ENCODE data around the gene LRMDA. TPM values are rescaled to one million over a fixed set of nuclear protein-coding genes. Genes with fewer than 3 reads are reported as not detected.

Gene LRMDA
- total RNA-seq, 1 donor from 2014 or later = not detected

GRCh38 chr10:75401569-75402485 lies 29.6 kb upstream of the LRMDA start, which contains the start of gene ZNF503:
Gene ZNF503 (minus strand): TSS chr10:75401764. CDS start chr10:75401419, 345 bp downstream.
- intact Hi-C loops (cut with micrococcal nuclease) = no loop called here

- intact Hi-C loops (cut with micrococcal nuclease) = no loop called here
These were observed 28.8 kb upstream of the LRMDA start for GRCh38 chr10:75402486-75403143.

GRCh38 chr10:75403144-75403938 lies 28.1 kb upstream of the LRMDA start:
- intact Hi-C loops (cut with micrococcal nuclease) = no loop called here

GRCh38 chr10:75403939-75404814 lies 27.2 kb upstream of the LRMDA start:
- intact Hi-C loops (cut with micrococcal nuclease) = no loop called here

GRCh38 chr10:75404815-75405597 lies 26.4 kb upstream of the LRMDA start:
- intact Hi-C loops (cut with micrococcal nuclease) = no loop called here

- intact Hi-C loops (cut with micrococcal nuclease) = no loop called here
These were observed 25.6 kb upstream of the LRMDA start for GRCh38 chr10:75405598-75406461.

- intact Hi-C loops (cut with micrococcal nuclease) = no loop called here
These were observed 24.8 kb upstream of the LRMDA start for GRCh38 chr10:75406462-75407223.

- intact Hi-C loops (cut with micrococcal nuclease) = no loop called here
These were observed 24.2 kb upstream of the LRMDA start for GRCh38 chr10:75407224-75407712.

GRCh38 chr10:75407713-75408508 lies 23.5 kb upstream of the LRMDA start:
- intact Hi-C loops (cut with micrococcal nuclease) = no loop called here

- intact Hi-C loops (cut with micrococcal nuclease) = no loop called here
These were observed 22.9 kb upstream of the LRMDA start for GRCh38 chr10:75408509-75408875.

GRCh38 chr10:75408911-75409885 lies 22.2 kb upstream of the LRMDA start:
- intact Hi-C loops (cut with micrococcal nuclease) = no loop called here

- intact Hi-C loops (cut with micrococcal nuclease) = no loop called here
These were observed 21.1 kb upstream of the LRMDA start for GRCh38 chr10:75410132-75411005.

GRCh38 chr10:75414527-75414926 lies 16.9 kb upstream of the LRMDA start:
- intact Hi-C loops (cut with micrococcal nuclease) = no loop called here

- intact Hi-C loops (cut with micrococcal nuclease) = no loop called here
These were observed 13.9 kb upstream of the LRMDA start for GRCh38 chr10:75417522-75417927.

- intact Hi-C loops (cut with micrococcal nuclease) = no loop called here
These were observed 13.1 kb upstream of the LRMDA start for GRCh38 chr10:75418293-75418692.
